NCI-H187 treated with DMSO at 0.1 percent for 48 hours (cell line): ENCODE measurements around the gene SLC25A47.
A peak's percentile ranks its signal among the peaks of the same experiment; 100 is the strongest.

Source experiments
- DNase-seq: peaks from one replicate; lab custom pipeline; 2025; lab: John Stamatoyannopoulos, UW

Gene SLC25A47

DNA sequence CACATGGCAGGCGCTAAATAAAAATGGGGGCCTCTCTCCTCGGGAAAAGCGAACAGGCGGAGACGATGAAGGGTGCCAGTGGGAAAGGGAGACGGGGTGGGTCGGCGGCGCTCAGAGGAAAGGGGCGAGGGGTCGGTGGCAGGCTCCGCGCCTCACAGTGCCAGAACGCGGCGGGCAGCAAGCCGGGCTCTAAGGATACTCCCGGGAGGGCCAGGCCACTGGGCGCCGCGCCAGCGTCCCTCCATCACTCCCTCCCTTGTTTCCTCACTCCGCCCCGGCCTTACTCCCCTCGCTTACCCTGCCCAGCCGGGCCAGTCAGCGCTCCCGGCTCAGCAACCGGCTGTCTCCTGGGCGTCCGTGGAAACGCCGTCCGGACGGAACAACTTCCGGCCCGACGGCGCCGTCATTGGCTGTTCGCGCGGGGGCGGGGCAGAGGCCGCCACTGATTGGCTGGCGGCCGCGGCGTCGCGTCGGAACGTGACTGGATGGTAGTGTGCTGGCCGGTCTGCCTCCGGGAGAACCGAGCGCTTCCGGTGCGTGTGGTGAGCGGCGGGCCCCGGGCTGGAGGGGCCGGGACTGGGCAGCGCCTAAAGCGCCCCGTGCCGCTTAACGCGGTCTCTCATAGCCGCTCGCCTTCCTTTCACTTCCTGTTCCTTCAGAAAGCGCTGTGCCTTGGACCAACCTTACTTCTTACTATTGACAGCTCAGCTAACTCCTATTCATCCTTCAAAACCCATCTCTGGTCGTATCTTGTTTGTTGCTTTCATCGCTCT, 53.0 kb downstream of the SLC25A47 start, which contains the start of gene WDR25:
Gene WDR25 (plus strand): TSS at position 523 of the 773 bp plus-strand sequence.
- DNase-seq, result peak; percentile 86

DNA sequence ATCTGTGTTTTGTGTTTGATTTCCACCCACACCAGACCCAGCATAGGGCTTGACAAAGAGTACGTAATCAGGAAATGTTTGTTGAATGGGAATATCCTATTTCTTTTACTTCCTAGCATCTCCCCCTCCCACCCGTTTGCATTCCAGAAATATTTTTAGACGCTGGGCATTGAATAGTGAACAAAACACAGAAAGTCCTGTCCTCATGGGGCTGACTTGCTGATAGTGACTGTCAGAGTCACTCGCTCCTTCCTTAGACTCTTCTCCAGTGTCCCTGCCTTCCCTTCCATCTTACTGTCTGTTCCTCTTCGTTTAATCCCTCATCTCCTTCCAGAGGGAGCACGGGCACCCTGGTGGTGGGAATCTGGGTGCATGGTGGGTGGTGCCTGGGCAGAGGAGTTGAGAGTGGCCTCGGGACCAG, 53.6 kb downstream of the SLC25A47 start:
- DNase-seq, result no peak
